B cell (primary cell): ENCODE measurements around the gene WWC2. TPM values are rescaled to one million over a fixed set of nuclear protein-coding genes. Genes with fewer than 3 reads are reported as not detected.

Experiments used
- ATAC-seq: fragments of 200-7000 bp; cut with Tn5 transposase; one replicate; pipeline ENCODE4 v1.10.0; 2021; ENCODE audit warnings: low read depth, mild to moderate bottlenecking, moderate number of reproducible peaks, moderate library complexity
- CTCF ChIA-PET: fragments of 350-600 bp; sonication (Branson Sonifier 250); formaldehyde crosslinking; loops from one replicate; lab custom pipeline; 2021; ENCODE audit warnings: antibody characterized with exemption, inconsistent platforms; lab: Charles Lee
- POLR2A ChIA-PET: fragments of 350-600 bp; sonication (Branson Sonifier 250); formaldehyde crosslinking; loops from one replicate; lab custom pipeline; 2021; ENCODE audit warnings: antibody characterized with exemption; lab: Charles Lee
- DNase-seq: peaks from one replicate; pipeline ENCODE4 v3.0.0; 2013
- H2AFZ ChIP-seq: 2 replicates; pipeline ENCODE4 v1.6.1; 2012; ENCODE audit warnings: mild to moderate bottlenecking, low read depth, low read length; ENCODE audit not compliant: insufficient read depth, poor library complexity, severe bottlenecking
- H3K27ac ChIP-seq, 2 donors: 1 replicate in 1 of 2; 2 replicates in 1 of 2; pipeline ENCODE4 v1.5.1; 2012 to 2013; ENCODE audit warnings: low read length in 2 of 2, mild to moderate bottlenecking in 2 of 2, moderate library complexity in 1 of 2
- H3K27me3 ChIP-seq, 4 experiments: fragments of 200-600 bp in 1 of 4; sonication (generic) in 1 of 4; replicated peaks in 1 of 4; 1 replicate in 2 of 4; 2 replicates in 2 of 4; pipeline versions ENCODE4 v1.6.1 to v1.7.0; 2013 to 2016; ENCODE audit warnings: low read length in 3 of 4, mild to moderate bottlenecking in 2 of 4, mixed read lengths in 1 of 4, moderate library complexity in 1 of 4; ENCODE audit not compliant: insufficient read depth in 4 of 4, control insufficient read depth in 3 of 4; ENCODE audit errors: control extremely low read depth in 1 of 4
- H3K36me3 ChIP-seq, 2 experiments: replicated peaks in 1 of 2; 1 replicate in 1 of 2; 2 replicates in 1 of 2; pipeline versions ENCODE4 v1.6.1 to v1.7.1; 2013; ENCODE audit warnings: low read length in 1 of 2; ENCODE audit not compliant: insufficient read depth in 2 of 2, control insufficient read depth in 1 of 2; ENCODE audit errors: control extremely low read depth in 1 of 2, extremely low read depth in 1 of 2
- H3K4me1 ChIP-seq, 2 donors: fragments of 200-600 bp in 1 of 2; sonication (generic) in 1 of 2; 1 replicate in 1 of 2; 2 replicates in 1 of 2; pipeline versions ENCODE4 v1.5.1 to v1.6.1; 2013 to 2017; ENCODE audit warnings: low read length in 2 of 2; ENCODE audit not compliant: control insufficient read depth in 2 of 2, insufficient read depth in 2 of 2
- H3K4me2 ChIP-seq: replicated peaks from 2 replicates; pipeline ENCODE3; 2012; ENCODE audit warnings: mild to moderate bottlenecking, low read depth, low read length; ENCODE audit not compliant: poor library complexity, severe bottlenecking
- H3K4me3 ChIP-seq, 5 experiments: fragments of 200-600 bp in 1 of 5; sonication (generic) in 1 of 5; 1 replicate in 3 of 5; 2 replicates in 2 of 5; pipeline versions ENCODE4 v1.5.1 to v1.7.0; 2011 to 2016; ENCODE audit warnings: low read length in 4 of 5, mild to moderate bottlenecking in 4 of 5, low read depth in 2 of 5, control low read depth in 1 of 5, moderate library complexity in 1 of 5; ENCODE audit not compliant: insufficient read depth in 1 of 5; ENCODE audit errors: control extremely low read depth in 1 of 5, extremely low read depth in 1 of 5
- H3K79me2 ChIP-seq: fragments of 200-600 bp; sonication (generic); one replicate; pipeline ENCODE4 v1.6.0; 2016; ENCODE audit warnings: low read length; ENCODE audit not compliant: control insufficient read depth, insufficient read depth
- H3K9ac ChIP-seq: fragments of 200-600 bp; sonication (generic); 2 replicates; pipeline ENCODE4 v1.6.1; 2017; ENCODE audit warnings: mild to moderate bottlenecking, low read length, moderate library complexity
- H3K9me3 ChIP-seq, 3 donors: one replicate each; pipeline versions ENCODE4 v1.6.1 to v1.7.1; 2013; ENCODE audit warnings: low read length in 2 of 3; ENCODE audit not compliant: control insufficient read depth in 2 of 3, insufficient read depth in 1 of 3; ENCODE audit errors: control extremely low read depth in 1 of 3
- H4K20me1 ChIP-seq: 2 replicates; pipeline ENCODE4 v1.6.0; 2012; ENCODE audit warnings: mild to moderate bottlenecking, low read length; ENCODE audit not compliant: insufficient read depth, control insufficient read depth, poor library complexity, severe bottlenecking
- H3K27ac Mint-ChIP-seq: one replicate; pipeline ENCODE4 v1.8.0; 2021; ENCODE audit warnings: mixed read lengths
- H3K27me3 Mint-ChIP-seq: one replicate; pipeline ENCODE4 v1.8.0; 2021; ENCODE audit warnings: mixed read lengths
- H3K4me1 Mint-ChIP-seq: one replicate; pipeline ENCODE4 v1.8.0; 2021; ENCODE audit warnings: mixed read lengths
- H3K4me3 Mint-ChIP-seq: one replicate; pipeline ENCODE4 v1.8.0; 2021; ENCODE audit warnings: mixed read lengths
- H3K9me3 Mint-ChIP-seq: one replicate; pipeline ENCODE4 v1.8.0; 2022; ENCODE audit warnings: mixed read lengths; ENCODE audit not compliant: insufficient read depth
- EZH2 ChIP-seq: IDR thresholded peaks from 2 replicates; pipeline ENCODE4 v1.6.1; 2012; ENCODE audit warnings: borderline replicate concordance, low read depth, mild to moderate bottlenecking, moderate library complexity, low read length; ENCODE audit not compliant: insufficient read depth, poor library complexity, severe bottlenecking
- WGBS: methylation state at CpG from one replicate; pipeline ENCODE4 v1.1.5; 2013; ENCODE audit warnings: missing lambda C conversion rate; ENCODE audit not compliant: insufficient coverage; 5-methylcytosine and 5-hydroxymethylcytosine counted together
- intact Hi-C: fragments of 100-400 bp; cut with micrococcal nuclease; formaldehyde crosslinking; loops from one replicate; pipeline ENCODE4 v1.10.0; 2022
- polyA plus RNA-seq: library from polyadenylated mRNA; depleted of rRNA; stranded (reverse); fragments of >200 nt; gene quantifications from 2 replicates; pipeline ENCODE4 v1.2.3, GENCODE V29; 2012
- total RNA-seq, 2 donors: library from RNA; stranded (reverse); fragments of 120-200 nt in 1 of 2; gene quantifications; 1 replicate in 1 of 2; 2 replicates in 1 of 2; pipeline versions ENCODE4 v1.2.3 to v1.2.4, GENCODE V29; 2013 to 2022
- TF ChIP-seq, protein P1 (sequence below): fragments of 200-600 bp; IDR thresholded peaks from one replicate; pipeline ENCODE4 v1.8.0; 2022; ENCODE audit warnings: antibody characterized with exemption, mild to moderate bottlenecking

The WWC2 gene
- total and polyA plus RNA-seq, 2 donors (not counting 1 experiment from before 2014, with no cell fraction given): 0.07 to 0.32 TPM

DNA sequence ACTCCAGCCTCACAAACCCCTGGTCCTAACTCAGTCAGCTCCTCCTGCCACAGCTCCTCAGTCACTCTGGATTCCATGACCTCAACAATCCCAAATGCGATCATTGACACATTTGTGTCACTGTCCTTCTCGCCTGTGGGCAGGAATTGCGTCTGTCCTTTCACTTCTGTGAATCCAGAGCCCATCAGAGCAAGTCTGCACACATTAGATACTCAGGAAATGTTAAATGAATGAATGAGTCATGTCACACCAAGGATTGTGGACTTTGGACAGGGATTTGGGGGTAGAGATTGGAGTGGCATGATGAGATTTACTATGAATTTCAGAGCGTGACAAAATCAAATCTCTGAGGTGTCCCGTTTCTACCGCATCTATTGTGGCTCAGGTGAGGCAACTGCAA lies 234.9 kb downstream of the WWC2 start:
- Mint-ChIP-seq H3K27ac (no peak overlapping the region), H3K4me1 (no peaks in the 10 kb centered on the region), H3K4me3 (no peak overlapping the region), H3K9me3 (no peaks in the 10 kb centered on the region), H3K27me3 (peaks cover 5% of the 10 kb centered on the region)
- H3K36me3 ChIP-seq: no peaks in the 10 kb centered on the region
- ChIA-PET CTCF (no interaction called here), POLR2A (no interaction called here)
- H3K9ac ChIP-seq: no peak overlapping the region
- H3K4me2 ChIP-seq: no peak overlapping the region
- peaks cover 0 to 4% (median 0%) of the 10 kb centered on the region in 4 experiments for H3K27me3 ChIP-seq
- no peak overlapping the region for H2AFZ ChIP-seq
- WGBS: 100% methylated on average over 1 of the region's 6 CpGs
- no peaks in the 10 kb centered on the region for H4K20me1 ChIP-seq
- intact Hi-C loops: no loop called here
- H3K4me1 ChIP-seq: no peaks in the 10 kb centered on the region
- no peak overlapping the region for H3K4me3 ChIP-seq
- H3K27ac ChIP-seq: no peak overlapping the region
- ATAC-seq (no peak), DNase-seq (no peak)
- H3K9me3 ChIP-seq: peaks cover 0 to 3% (median 0%) of the 10 kb centered on the region in 3 donors
- no peaks in the 10 kb centered on the region for H3K79me2 ChIP-seq
- TF ChIP-seq EZH2: no peak

DNA sequence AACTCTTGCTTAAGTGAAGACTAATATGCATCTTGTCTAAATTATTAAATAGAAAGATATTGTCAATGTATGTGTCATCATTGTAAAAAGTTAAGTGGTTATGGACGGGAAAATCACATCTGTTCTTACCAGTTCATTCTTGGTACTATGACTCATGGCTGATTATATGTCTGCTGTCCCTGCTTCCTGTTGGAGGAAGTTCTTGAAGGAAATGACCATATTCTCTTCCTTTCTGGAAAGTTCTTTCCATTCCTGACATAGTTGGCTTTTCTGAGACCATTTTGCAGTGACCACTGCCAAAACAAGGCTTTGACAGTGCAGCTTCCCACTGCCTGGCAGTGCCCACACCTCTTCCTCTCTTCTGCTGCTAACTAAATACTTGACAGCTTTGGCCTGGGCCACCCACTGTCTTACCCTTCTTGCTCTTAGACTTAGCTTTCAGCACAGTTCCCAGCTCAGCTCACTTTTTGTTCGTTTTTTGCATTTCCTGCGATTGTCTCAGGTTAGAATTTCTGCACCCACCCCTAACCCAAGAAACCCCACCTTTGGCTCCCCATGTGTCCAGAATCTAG lies 236.4 kb downstream of the WWC2 start:
- Mint-ChIP-seq H3K27ac (no peak overlapping the region), H3K4me1 (no peaks in the 10 kb centered on the region), H3K9me3 (no peaks in the 10 kb centered on the region), H3K4me3 (no peak overlapping the region), H3K27me3 (peaks cover 5% of the 10 kb centered on the region)
- Histone ChIP-seq H2AFZ (no peak overlapping the region), H4K20me1 (no peaks in the 10 kb centered on the region), H3K36me3 (no peaks in the 10 kb centered on the region), H3K27me3 (peaks cover 0 to 4% (median 0%) of the 10 kb centered on the region in 4 experiments), H3K9ac (no peak overlapping the region), H3K4me3 (no peak overlapping the region), H3K4me1 (no peaks in the 10 kb centered on the region), H3K27ac (no peak overlapping the region), H3K9me3 (no peaks in the 10 kb centered on the region), H3K4me2 (no peak overlapping the region), H3K79me2 (no peaks in the 10 kb centered on the region)
- no peak for ATAC-seq
- intact Hi-C loops: no loop called here
- POLR2A ChIA-PET: no interaction called here
- CTCF ChIA-PET: no interaction called here
- 20% methylated on average over 1 of the region's 3 CpGs for WGBS
- TF ChIP-seq EZH2: no peak
- TF ChIP-seq, protein P1, sequence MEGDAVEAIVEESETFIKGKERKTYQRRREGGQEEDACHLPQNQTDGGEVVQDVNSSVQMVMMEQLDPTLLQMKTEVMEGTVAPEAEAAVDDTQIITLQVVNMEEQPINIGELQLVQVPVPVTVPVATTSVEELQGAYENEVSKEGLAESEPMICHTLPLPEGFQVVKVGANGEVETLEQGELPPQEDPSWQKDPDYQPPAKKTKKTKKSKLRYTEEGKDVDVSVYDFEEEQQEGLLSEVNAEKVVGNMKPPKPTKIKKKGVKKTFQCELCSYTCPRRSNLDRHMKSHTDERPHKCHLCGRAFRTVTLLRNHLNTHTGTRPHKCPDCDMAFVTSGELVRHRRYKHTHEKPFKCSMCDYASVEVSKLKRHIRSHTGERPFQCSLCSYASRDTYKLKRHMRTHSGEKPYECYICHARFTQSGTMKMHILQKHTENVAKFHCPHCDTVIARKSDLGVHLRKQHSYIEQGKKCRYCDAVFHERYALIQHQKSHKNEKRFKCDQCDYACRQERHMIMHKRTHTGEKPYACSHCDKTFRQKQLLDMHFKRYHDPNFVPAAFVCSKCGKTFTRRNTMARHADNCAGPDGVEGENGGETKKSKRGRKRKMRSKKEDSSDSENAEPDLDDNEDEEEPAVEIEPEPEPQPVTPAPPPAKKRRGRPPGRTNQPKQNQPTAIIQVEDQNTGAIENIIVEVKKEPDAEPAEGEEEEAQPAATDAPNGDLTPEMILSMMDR: no peak
- no peak for DNase-seq
